ENCODE data around the gene XXYLT1.

XXYLT1 gene

GRCh38 chr3:195149292-195150030 is 121.5 kb downstream of the XXYLT1 start:
- Histone ChIP-seq H3K4me3 (ENCODE audit: low read depth, low read length) (no peak overlapping the region), H3K4me1 (ENCODE audit: control insufficient read depth, insufficient read depth, low read length) (no peaks in the 10 kb centered on the region)
- no peak for TF ChIP-seq ZNF521 (tag by site-specific recombination; IDR thresholded peaks at IDR 0.05)
- TF ChIP-seq ZNF350 (tag by site-specific recombination; IDR thresholded peaks at IDR 0.05): no peak
- TF ChIP-seq ZBTB26 (tag by site-specific recombination; optimal IDR thresholded peaks at IDR 0.05): no peak
- no peak for TF ChIP-seq SCRT1 (tag by site-specific recombination; IDR thresholded peaks at IDR 0.05; ENCODE audit: borderline replicate concordance)
- no peak for TF ChIP-seq ZNF23 (tag by site-specific recombination; IDR thresholded peaks at IDR 0.05; ENCODE audit: borderline replicate concordance)
- no peak for TF ChIP-seq ZSCAN30 (tag by site-specific recombination; IDR thresholded peaks at IDR 0.05)
- TF ChIP-seq ZNF658 (tag by site-specific recombination; IDR thresholded peaks at IDR 0.05): no peak
- no peak for TF ChIP-seq ZNF280D (tag by site-specific recombination; IDR thresholded peaks at IDR 0.05)
- TF ChIP-seq ZNF174 (tag by site-specific recombination; IDR thresholded peaks at IDR 0.05): no peak

GRCh38 chr3:195148549-195148948 is 122.4 kb downstream of the XXYLT1 start:
- ChIA-PET POLR2A (no interaction called here), CTCF (no interaction called here)
- Histone ChIP-seq H3K36me3 (ENCODE audit: control insufficient read depth in 2 of 2, insufficient read depth in 1 of 2, low read length in 2 of 2) (no peaks in the 10 kb centered on the region), H3K4me1 (ENCODE audit: control insufficient read depth, insufficient read depth, low read length) (no peaks in the 10 kb centered on the region), H3K27ac (ENCODE audit: extremely low read depth, low read depth, low read length) (no peak overlapping the region), H3K4me3 (ENCODE audit: low read depth, low read length) (no peak overlapping the region), H3K9me3 (ENCODE audit: control insufficient read depth, insufficient read depth, low read depth, low read length) (no peaks in the 10 kb centered on the region)
- TF ChIP-seq ZNF366 (tag by site-specific recombination; conservative IDR thresholded peaks at IDR 0.05): no peak
- TF ChIP-seq ZNF202 (tag by site-specific recombination; IDR thresholded peaks at IDR 0.05; ENCODE audit: borderline replicate concordance): no peak
- TF ChIP-seq BCL11A (tag by site-specific recombination; IDR thresholded peaks at IDR 0.05; ENCODE audit: low read depth): no peak

More at GRCh38 chr3:195149292-195150030, 121.5 kb downstream of the XXYLT1 start:
- H3K36me3 ChIP-seq (ENCODE audit: control insufficient read depth in 2 of 2, insufficient read depth in 1 of 2, low read length in 2 of 2): no peaks in the 10 kb centered on the region
- H3K9me3 ChIP-seq (ENCODE audit: control insufficient read depth, insufficient read depth, low read depth, low read length): no peaks in the 10 kb centered on the region
- no peak overlapping the region for H3K27ac ChIP-seq (ENCODE audit: extremely low read depth, low read depth, low read length)
- POLR2A ChIA-PET: no interaction called here
- CTCF ChIA-PET: no interaction called here

- POLR2A ChIA-PET: no interaction called here
- CTCF ChIA-PET: no interaction called here
- Histone ChIP-seq H3K27ac (ENCODE audit: extremely low read depth, low read depth, low read length) (no peak overlapping the region), H3K4me1 (ENCODE audit: control insufficient read depth, insufficient read depth, low read length) (no peaks in the 10 kb centered on the region), H3K4me3 (ENCODE audit: low read depth, low read length) (no peak overlapping the region), H3K9me3 (ENCODE audit: control insufficient read depth, insufficient read depth, low read depth, low read length) (no peaks in the 10 kb centered on the region), H3K36me3 (ENCODE audit: control insufficient read depth in 2 of 2, insufficient read depth in 1 of 2, low read length in 2 of 2) (no peaks in the 10 kb centered on the region)
- TF ChIP-seq ZNF571 (tag by site-specific recombination; IDR thresholded peaks at IDR 0.05): no peak
- no peak for TF ChIP-seq ZNF707 (tag by site-specific recombination; IDR thresholded peaks at IDR 0.05)
- TF ChIP-seq ZNF501 (tag by site-specific recombination; IDR thresholded peaks at IDR 0.05): no peak
- no peak for TF ChIP-seq OSR2 (tag by site-specific recombination; IDR thresholded peaks at IDR 0.05)
- TF ChIP-seq ZNF19 (tag by site-specific recombination; IDR thresholded peaks at IDR 0.05; ENCODE audit: low read depth): no peak
- no peak for TF ChIP-seq ZNF664 (tag by site-specific recombination; IDR thresholded peaks at IDR 0.05)
- no peak for TF ChIP-seq ZNF214 (tag by site-specific recombination; IDR thresholded peaks at IDR 0.05; ENCODE audit: borderline replicate concordance)
- TF ChIP-seq ZSCAN23 (tag by site-specific recombination; IDR thresholded peaks at IDR 0.05): no peak
- TF ChIP-seq ZNF777 (tag by site-specific recombination; IDR thresholded peaks at IDR 0.05; ENCODE audit: borderline replicate concordance): no peak
- no peak for TF ChIP-seq ZNF654 (tag by site-specific recombination; IDR thresholded peaks at IDR 0.05; ENCODE audit: low read depth)
- no peak for TF ChIP-seq REST (tag by site-specific recombination; IDR thresholded peaks at IDR 0.05)
- TF ChIP-seq ZBTB7A (tag by site-specific recombination; IDR thresholded peaks at IDR 0.05; ENCODE audit: low read depth): no peak
These were observed 123.3 kb downstream of the XXYLT1 start for GRCh38 chr3:195147649-195148080.

All from HEK293 (cell line).